GM18508 (cell line): ENCODE measurements around the gene WRAP73.

Experiments
- ATAC-seq: cut with Tn5 transposase; IDR thresholded peaks from one replicate; pipeline ENCODE4 v1.9.1; 2021; ENCODE audit warnings: moderate number of reproducible peaks; ENCODE audit not compliant: insufficient read depth, unreplicated experiment

Gene WRAP73

GRCh38 chr1:3651930-3652547 is 2.1 kb upstream of the WRAP73 start, which contains the start of gene TP73:
TP73 (plus strand) TSS chr1:3652516; CDS start chr1:3682366, 29,850 bp downstream.
- ATAC-seq: no peak

GRCh38 chr1:3651026-3651929 is 1.4 kb upstream of the WRAP73 start:
- ATAC-seq: no peak

GRCh38 chr1:3650248-3651025 is 534 bp upstream of the WRAP73 start:
- no peak for ATAC-seq

- ATAC-seq: no peak
These were observed 3.3 kb downstream of the WRAP73 start for GRCh38 chr1:3646596-3646995.

GRCh38 chr1:3645666-3646355 is 4.1 kb downstream of the WRAP73 start:
- ATAC-seq: no peak

GRCh38 chr1:3645247-3645646 is 4.7 kb downstream of the WRAP73 start:
- ATAC-seq: no peak

- ATAC-seq: no peak
These were observed 5.6 kb downstream of the WRAP73 start for GRCh38 chr1:3644273-3644672.

GRCh38 chr1:3642919-3643675 is 6.8 kb downstream of the WRAP73 start:
- ATAC-seq: no peak

- ATAC-seq: no peak
These were observed 8.1 kb downstream of the WRAP73 start for GRCh38 chr1:3641816-3642215.

DNA sequence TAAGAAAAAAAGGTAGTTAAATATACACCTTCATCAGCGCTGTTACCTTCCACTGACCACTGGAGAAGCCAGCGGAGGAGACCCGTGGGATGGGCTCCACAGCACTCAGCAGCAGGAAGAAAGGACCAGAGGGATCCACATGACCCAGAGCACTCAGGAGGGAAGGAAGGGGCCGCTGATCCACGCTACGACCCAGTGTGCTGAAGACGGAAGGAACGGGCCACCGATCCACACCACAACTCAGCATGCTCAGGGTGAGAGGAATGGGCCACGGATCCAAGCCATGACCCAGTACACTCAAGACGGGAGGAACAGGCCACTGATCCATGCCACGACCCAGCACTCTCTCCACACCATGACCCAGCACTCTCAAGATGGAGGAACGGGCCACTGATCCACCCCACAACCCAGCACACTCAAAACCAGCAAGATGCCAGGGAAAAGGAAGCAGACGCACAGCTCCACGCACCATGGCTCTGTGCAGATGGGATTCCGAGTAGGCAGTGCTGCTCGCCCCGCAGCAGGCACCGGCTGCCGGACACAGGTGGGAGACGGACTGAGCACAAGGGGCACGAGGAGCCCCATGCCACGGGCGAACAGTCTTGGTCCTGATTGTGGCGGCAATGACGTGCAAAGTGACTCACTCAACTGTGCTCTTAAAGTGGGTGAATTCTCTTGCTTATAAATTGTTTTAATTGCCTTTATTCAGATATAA is 8.7 kb downstream of the WRAP73 start:
- no peak for ATAC-seq

- no peak for ATAC-seq
These were observed 9.6 kb downstream of the WRAP73 start for GRCh38 chr1:3640121-3640837.

- ATAC-seq: no peak
These were observed 10.4 kb downstream of the WRAP73 start for GRCh38 chr1:3639397-3639911.

DNA sequence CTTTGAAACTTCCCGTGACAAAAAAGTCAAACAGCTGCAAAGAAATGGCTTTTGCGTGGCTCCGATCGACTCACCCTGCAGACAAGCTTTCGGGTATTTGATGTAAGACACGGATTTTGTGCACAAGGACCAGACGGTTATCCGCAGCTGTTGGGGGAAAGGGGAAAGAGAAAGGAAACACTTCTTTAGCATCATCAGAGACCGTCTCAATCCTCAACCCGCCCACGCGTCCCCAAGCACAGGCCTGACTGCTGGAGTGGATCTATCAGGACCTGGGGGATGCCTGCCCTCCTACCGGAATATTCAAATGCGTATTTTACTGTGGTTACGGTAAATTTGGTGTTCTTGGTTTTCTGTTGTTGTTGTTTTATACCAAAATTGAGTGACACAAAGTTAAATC is 11.2 kb downstream of the WRAP73 start:
- no peak for ATAC-seq

GRCh38 chr1:3638027-3638426 is 11.9 kb downstream of the WRAP73 start:
- no peak for ATAC-seq

- ATAC-seq: no peak
These were observed 13.4 kb downstream of the WRAP73 start for GRCh38 chr1:3636531-3636930.

GRCh38 chr1:3636080-3636479 is 13.8 kb downstream of the WRAP73 start:
- ATAC-seq: no peak

DNA sequence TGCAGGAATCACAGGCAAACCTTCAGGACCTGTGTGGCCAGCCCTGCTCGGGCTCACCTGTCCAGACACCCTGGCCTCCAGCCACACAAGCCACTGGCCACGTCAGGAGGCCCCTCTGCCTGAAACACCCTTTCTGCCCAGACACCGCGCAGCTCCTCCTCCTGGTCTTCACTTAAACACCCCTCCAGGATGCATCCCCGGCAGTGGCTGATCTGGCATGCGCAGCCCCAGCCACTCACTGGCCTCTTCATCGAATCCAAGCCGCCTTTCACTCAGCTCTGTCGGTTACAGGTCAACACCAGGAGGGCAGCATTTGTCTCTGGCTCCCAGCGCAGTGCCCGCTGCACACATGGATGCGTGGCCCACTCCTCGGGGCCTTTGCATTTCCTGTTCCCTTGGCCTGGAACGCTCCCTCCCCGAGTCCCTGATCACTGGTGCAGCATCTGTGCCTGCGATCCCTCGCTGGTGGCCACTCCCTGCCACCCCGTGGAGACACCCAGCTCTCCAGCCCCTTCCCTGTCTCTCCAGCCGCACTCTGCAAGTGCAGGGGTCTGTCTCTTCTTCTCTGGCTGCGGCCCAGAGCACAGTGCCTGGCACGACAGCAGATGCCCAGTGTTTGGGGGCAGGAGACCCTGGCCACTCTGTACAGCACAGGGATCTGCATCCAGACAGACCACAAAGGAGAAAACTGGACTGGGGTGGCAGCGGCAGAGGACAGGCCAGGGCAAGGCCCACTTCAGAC is 15.7 kb downstream of the WRAP73 start:
- no peak for ATAC-seq
